Mammary epithelial cell (primary cell): ENCODE results near the gene MAP3K1.

Experiments
- CTCF ChIP-seq, 2 donors: IDR thresholded peaks in 1 of 2; conservative IDR thresholded peaks in 1 of 2; 2 replicates each; pipeline ENCODE4 v1.5.1; 2011 to 2012; ENCODE audit warnings: inconsistent platforms in 2 of 2, low read length in 2 of 2, mild to moderate bottlenecking in 2 of 2, control low read depth in 1 of 2, low read depth in 1 of 2; ENCODE audit not compliant: insufficient read depth in 1 of 2; ENCODE audit errors: extremely low read depth in 1 of 2
- EZH2 ChIP-seq: IDR thresholded peaks from 2 replicates; pipeline ENCODE4 v1.6.1; 2012; ENCODE audit warnings: low read length, inconsistent platforms, borderline replicate concordance

- no peak for TF ChIP-seq EZH2
- no peak for TF ChIP-seq CTCF (conservative IDR thresholded peaks at IDR 0.05 in 1 of 2, IDR thresholded peaks at IDR 0.05 in 1 of 2; ENCODE audit: extremely low read depth in 1 of 2, insufficient read depth in 1 of 2, low read depth in 1 of 2, low read length in 2 of 2)
Measured at GRCh38 chr5:56827924-56828323, 12.6 kb downstream of the MAP3K1 start.
